Neural progenitor cell (in vitro differentiated cells): Measurements from ENCODE around the gene MED13L. TPM values are rescaled to one million over a fixed set of nuclear protein-coding genes. Genes with fewer than 3 reads are reported as not detected.

Source experiments
- DNase-seq: peaks from one replicate; pipeline ENCODE4 v3.0.0-alpha.2; 2016; ENCODE audit warnings: low spot score
- H2AFZ ChIP-seq: fragments of 200-600 bp; sonication (generic); replicated peaks from 2 replicates; pipeline ENCODE4 v1.6.1; 2016; ENCODE audit warnings: antibody characterized with exemption
- H3F3A ChIP-seq: fragments of 200-600 bp; sonication (generic); 2 replicates; pipeline ENCODE4 v1.6.1; 2016; ENCODE audit warnings: antibody characterized with exemption, low read depth
- H3K27ac ChIP-seq: fragments of 200-600 bp; sonication (generic); 2 replicates; pipeline ENCODE4 v1.5.1; 2016; ENCODE audit warnings: mild to moderate bottlenecking
- H3K27me3 ChIP-seq: fragments of 200-600 bp; sonication (generic); 2 replicates; pipeline ENCODE4 v1.6.1; 2016; ENCODE audit warnings: mild to moderate bottlenecking, moderate library complexity
- H3K36me3 ChIP-seq: fragments of 200-600 bp; sonication (generic); 2 replicates; pipeline ENCODE4 v1.5.1; 2016
- H3K4me1 ChIP-seq: fragments of 200-600 bp; sonication (generic); 2 replicates; pipeline ENCODE4 v1.6.1; 2016; ENCODE audit warnings: mixed run types
- H3K4me2 ChIP-seq: fragments of 200-600 bp; sonication (generic); 2 replicates; pipeline ENCODE4 v1.6.1; 2016
- H3K4me3 ChIP-seq: fragments of 200-600 bp; sonication (generic); 2 replicates; pipeline ENCODE4 v1.5.1; 2016
- H3K79me2 ChIP-seq: fragments of 200-600 bp; sonication (generic); 2 replicates; pipeline ENCODE4 v1.6.1; 2016; ENCODE audit warnings: low read depth
- H3K9ac ChIP-seq: fragments of 200-600 bp; sonication (generic); 2 replicates; pipeline ENCODE4 v1.6.1; 2016
- H3K9me3 ChIP-seq: fragments of 200-600 bp; sonication (generic); 2 replicates; pipeline ENCODE4 v1.5.1; 2016; ENCODE audit warnings: low read depth
- H4K20me1 ChIP-seq: fragments of 200-600 bp; sonication (generic); 2 replicates; pipeline ENCODE4 v1.6.1; 2016; ENCODE audit warnings: low read depth
- H3K27ac Mint-ChIP-seq: 3 replicates; pipeline ENCODE4 v1.8.0; 2021; ENCODE audit warnings: mixed read lengths
- H3K27me3 Mint-ChIP-seq: 2 replicates; pipeline ENCODE4 v1.8.0; 2022; ENCODE audit warnings: low read depth, mild to moderate bottlenecking, inconsistent platforms, moderate library complexity, mixed read lengths; ENCODE audit not compliant: insufficient read depth
- H3K36me3 Mint-ChIP-seq: 3 replicates; pipeline ENCODE4 v1.8.0; 2021; ENCODE audit warnings: mixed read lengths
- H3K4me1 Mint-ChIP-seq: 3 replicates; pipeline ENCODE4 v1.8.0; 2021; ENCODE audit warnings: mixed read lengths
- H3K4me3 Mint-ChIP-seq: 3 replicates; pipeline ENCODE4 v1.8.0; 2021; ENCODE audit warnings: mild to moderate bottlenecking, moderate library complexity, mixed read lengths
- H3K9me3 Mint-ChIP-seq: 3 replicates; pipeline ENCODE4 v1.8.0; 2020; ENCODE audit warnings: mixed read lengths
- EZH2 ChIP-seq: fragments of 200-600 bp; sonication (generic); IDR thresholded peaks from 2 replicates; pipeline ENCODE4 v1.6.1; 2017; ENCODE audit warnings: antibody characterized with exemption, mild to moderate bottlenecking, moderate library complexity
- EZH2phosphoT487 ChIP-seq: fragments of 200-600 bp; sonication (generic); IDR thresholded peaks from 2 replicates; pipeline ENCODE4 v1.6.1; 2017; ENCODE audit warnings: antibody characterized with exemption
- total RNA-seq: library from RNA; depleted of rRNA; stranded (reverse); fragments of >200 nt; gene quantifications from 2 replicates; pipeline ENCODE4 v1.2.3, GENCODE V29; 2015; ENCODE audit warnings: low replicate concordance
- TF ChIP-seq, protein P1 (sequence below): fragments of 200-600 bp; sonication (generic); IDR thresholded peaks from 2 replicates; pipeline ENCODE4 v1.5.1; 2017; ENCODE audit warnings: antibody characterized with exemption, mild to moderate bottlenecking

The MED13L gene
- total RNA-seq, 1 donor from 2014 or later, result 149 TPM

DNA sequence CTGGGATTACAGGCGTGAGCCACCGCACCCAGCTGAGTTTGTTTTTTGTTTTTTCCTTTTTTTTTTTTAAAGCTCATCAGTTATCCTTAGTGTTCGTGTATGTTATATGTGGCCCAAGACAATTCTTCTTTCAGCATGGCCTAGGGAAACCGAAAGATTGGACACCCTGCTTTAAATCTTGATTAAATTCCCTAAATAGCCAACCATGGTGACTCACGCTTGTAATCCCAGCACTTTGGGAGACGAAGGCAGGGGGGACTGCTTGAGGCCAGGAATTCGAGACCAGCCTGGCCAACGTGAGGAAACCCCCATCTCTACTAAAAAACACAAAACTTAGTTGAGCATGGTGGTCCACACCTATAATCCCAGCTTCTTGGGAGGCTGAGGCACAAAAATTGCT is 131.1 kb downstream of the MED13L start:
- H3K27me3 Mint-ChIP-seq, result no peaks in the 10 kb centered on the region
- no peak overlapping the region for H3K4me3 ChIP-seq
- no peak for TF ChIP-seq EZH2phosphoT487
- TF ChIP-seq EZH2, result no peak
- TF ChIP-seq, protein P1, sequence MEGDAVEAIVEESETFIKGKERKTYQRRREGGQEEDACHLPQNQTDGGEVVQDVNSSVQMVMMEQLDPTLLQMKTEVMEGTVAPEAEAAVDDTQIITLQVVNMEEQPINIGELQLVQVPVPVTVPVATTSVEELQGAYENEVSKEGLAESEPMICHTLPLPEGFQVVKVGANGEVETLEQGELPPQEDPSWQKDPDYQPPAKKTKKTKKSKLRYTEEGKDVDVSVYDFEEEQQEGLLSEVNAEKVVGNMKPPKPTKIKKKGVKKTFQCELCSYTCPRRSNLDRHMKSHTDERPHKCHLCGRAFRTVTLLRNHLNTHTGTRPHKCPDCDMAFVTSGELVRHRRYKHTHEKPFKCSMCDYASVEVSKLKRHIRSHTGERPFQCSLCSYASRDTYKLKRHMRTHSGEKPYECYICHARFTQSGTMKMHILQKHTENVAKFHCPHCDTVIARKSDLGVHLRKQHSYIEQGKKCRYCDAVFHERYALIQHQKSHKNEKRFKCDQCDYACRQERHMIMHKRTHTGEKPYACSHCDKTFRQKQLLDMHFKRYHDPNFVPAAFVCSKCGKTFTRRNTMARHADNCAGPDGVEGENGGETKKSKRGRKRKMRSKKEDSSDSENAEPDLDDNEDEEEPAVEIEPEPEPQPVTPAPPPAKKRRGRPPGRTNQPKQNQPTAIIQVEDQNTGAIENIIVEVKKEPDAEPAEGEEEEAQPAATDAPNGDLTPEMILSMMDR, result no peak
- no peaks in the 10 kb centered on the region for H3K36me3 Mint-ChIP-seq
- H3K4me1 ChIP-seq, result peaks cover 20% of the 10 kb centered on the region
- H3K27ac ChIP-seq, result no peak overlapping the region
- H3K9me3 Mint-ChIP-seq, result no peaks in the 10 kb centered on the region
- H3K4me3 Mint-ChIP-seq, result no peak overlapping the region
- H2AFZ ChIP-seq, result no peak overlapping the region
- H3K9ac ChIP-seq, result no peak overlapping the region
- peaks cover 60% of the 10 kb centered on the region for H4K20me1 ChIP-seq
- H3K27me3 ChIP-seq, result no peaks in the 10 kb centered on the region
- H3K79me2 ChIP-seq, result peaks cover 100% of the 10 kb centered on the region
- H3F3A ChIP-seq, result no peaks in the 10 kb centered on the region
- DNase-seq, result no peak
- no peak overlapping the region for H3K27ac Mint-ChIP-seq
- H3K4me1 Mint-ChIP-seq, result peaks cover 17% of the 10 kb centered on the region
- H3K4me2 ChIP-seq, result no peak overlapping the region
- H3K9me3 ChIP-seq, result no peaks in the 10 kb centered on the region
- H3K36me3 ChIP-seq, result no peaks in the 10 kb centered on the region

DNA sequence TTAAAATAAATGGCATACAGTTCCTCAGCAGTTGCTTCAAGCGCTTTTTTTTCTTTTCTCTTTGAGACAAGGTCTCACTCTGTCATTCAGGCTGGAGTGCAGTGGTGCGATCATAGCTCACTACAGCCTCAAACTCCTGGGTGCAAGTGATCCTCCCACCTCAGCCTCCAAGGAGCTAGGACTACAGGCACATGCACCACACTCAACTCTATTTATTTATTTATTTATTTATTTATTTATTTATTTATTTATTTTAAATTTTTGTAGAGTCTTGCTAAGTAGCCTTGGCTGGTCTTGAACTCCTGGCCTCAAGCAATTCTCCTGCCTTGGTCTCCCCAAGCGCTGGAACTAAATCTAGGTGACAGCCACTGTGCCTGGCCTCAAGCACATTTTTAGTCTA is 132.0 kb downstream of the MED13L start:
- no peaks in the 10 kb centered on the region for H3K36me3 Mint-ChIP-seq
- Histone ChIP-seq H3K4me1 (peaks cover 19% of the 10 kb centered on the region), H4K20me1 (peaks cover 60% of the 10 kb centered on the region), H3K27me3 (no peaks in the 10 kb centered on the region), H3F3A (no peaks in the 10 kb centered on the region), H3K9ac (no peak overlapping the region), H3K9me3 (no peaks in the 10 kb centered on the region), H3K4me2 (no peak overlapping the region), H3K79me2 (peaks cover 100% of the 10 kb centered on the region), H3K4me3 (no peak overlapping the region), H2AFZ (no peak overlapping the region), H3K27ac (no peak overlapping the region), H3K36me3 (no peaks in the 10 kb centered on the region)
- no peak overlapping the region for H3K4me3 Mint-ChIP-seq
- no peak overlapping the region for H3K27ac Mint-ChIP-seq
- no peak for TF ChIP-seq EZH2
- TF ChIP-seq, protein P1, result no peak
- TF ChIP-seq EZH2phosphoT487, result no peak
- peaks cover 18% of the 10 kb centered on the region for H3K4me1 Mint-ChIP-seq
- H3K27me3 Mint-ChIP-seq, result no peaks in the 10 kb centered on the region
- no peaks in the 10 kb centered on the region for H3K9me3 Mint-ChIP-seq
- no peak for DNase-seq

DNA sequence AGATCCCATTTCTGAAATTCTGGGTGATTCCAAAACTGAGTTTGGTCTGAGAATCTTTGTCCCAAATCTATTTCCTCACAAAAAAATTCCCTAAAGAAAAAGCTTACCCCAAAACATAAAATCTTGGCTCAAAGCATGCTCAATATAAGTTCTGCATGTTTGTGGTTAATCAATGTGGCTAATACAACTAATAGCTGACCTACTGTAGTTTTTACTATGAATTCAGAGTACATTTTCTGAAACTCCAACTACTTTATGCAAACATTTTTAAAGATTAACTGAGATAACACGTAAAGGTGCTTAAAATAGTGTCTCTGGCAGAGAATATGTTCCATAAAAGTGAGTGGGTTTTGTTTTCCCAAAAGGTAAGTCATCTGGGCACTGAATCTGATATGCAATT is 133.1 kb downstream of the MED13L start:
- TF ChIP-seq EZH2, result no peak
- TF ChIP-seq, protein P1, result no peak
- TF ChIP-seq EZH2phosphoT487, result no peak
- Mint-ChIP-seq H3K27me3 (no peaks in the 10 kb centered on the region), H3K4me1 (peaks cover 17% of the 10 kb centered on the region), H3K36me3 (no peaks in the 10 kb centered on the region), H3K9me3 (no peaks in the 10 kb centered on the region), H3K27ac (peak overlapping the region; percentile 4), H3K4me3 (no peak overlapping the region)
- Histone ChIP-seq H3K27ac (peak overlapping the region; percentile 2), H3K4me1 (peaks cover 13% of the 10 kb centered on the region), H3K36me3 (no peaks in the 10 kb centered on the region), H3K27me3 (no peaks in the 10 kb centered on the region), H4K20me1 (peaks cover 63% of the 10 kb centered on the region), H3K4me3 (no peak overlapping the region), H3K9me3 (no peaks in the 10 kb centered on the region), H3K4me2 (peak overlapping the region; percentile 33), H3K9ac (no peak overlapping the region), H3K79me2 (peaks cover 100% of the 10 kb centered on the region), H3F3A (no peaks in the 10 kb centered on the region), H2AFZ (no peak overlapping the region)
- no peak for DNase-seq
